ENCODE measurements around the gene FARP1. TPM values are rescaled to one million over a fixed set of nuclear protein-coding genes. Genes with fewer than 3 reads are reported as not detected.

Gene FARP1
- total RNA-seq, 1 donor from 2014 or later = 9.8 TPM

DNA sequence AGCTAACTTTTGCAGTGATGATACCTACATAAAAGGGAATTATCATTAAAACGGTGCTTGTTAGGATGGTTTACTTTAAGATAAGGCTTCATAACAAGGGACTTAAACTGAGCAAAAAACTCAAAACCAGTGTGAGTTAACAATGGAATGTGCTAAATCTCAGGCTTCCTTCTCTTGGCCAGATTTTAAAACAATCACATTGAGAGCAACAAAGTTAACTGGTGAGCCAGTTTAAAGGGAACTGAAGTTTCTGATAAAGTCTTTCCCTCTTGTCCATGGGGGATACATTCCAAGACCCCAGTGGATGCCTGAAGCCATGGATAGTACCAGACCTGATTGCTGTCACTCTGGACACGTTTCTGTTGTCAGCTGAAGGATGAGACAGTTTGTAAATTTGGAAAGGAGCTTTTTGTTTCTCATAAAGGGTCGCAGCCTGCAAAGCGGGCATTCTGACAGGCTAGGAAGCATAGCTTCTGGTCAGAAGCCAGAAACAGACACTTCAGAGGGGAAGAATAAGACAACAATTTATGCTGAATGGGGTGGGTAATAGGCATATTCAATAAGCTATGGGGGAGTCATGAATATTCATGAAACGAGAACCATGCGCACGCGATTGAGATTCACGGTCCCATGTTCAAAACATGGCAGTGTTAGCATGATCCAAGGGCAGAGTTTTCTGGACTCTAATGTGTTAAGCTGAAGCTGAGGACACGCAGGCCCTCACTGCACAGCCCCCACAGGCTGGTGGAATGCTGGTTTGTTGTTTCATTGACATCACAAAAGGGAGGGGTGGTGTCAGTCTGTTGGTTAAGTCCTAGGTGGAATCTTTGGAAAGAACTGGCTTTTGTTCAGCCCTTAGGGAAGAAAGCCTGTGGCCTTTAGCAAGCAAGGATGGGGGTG, 184.7 kb downstream of the FARP1 start:
- no peak for DNase-seq (ENCODE audit: low read depth in 2 of 2)

DNA sequence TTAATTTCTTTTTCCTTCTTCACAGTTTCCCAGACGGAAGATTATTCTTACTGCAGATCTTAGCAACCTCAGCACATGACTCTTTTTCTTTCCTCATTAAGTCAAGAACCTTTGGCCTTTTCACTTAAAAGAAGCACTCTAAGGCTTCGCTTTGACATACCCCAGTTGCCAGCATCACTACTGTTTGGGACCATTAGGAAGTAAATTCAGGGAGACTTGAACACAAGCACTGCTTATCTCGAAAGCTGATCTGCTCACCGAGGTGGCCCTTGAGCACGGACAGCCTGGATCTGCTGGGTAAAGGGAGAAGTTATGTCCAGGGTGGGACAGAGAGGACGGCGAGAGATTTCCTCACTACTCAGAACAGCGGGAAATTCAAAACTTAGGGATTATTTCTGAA, 185.6 kb downstream of the FARP1 start:
- no peak for DNase-seq (ENCODE audit: low read depth in 2 of 2)

DNA sequence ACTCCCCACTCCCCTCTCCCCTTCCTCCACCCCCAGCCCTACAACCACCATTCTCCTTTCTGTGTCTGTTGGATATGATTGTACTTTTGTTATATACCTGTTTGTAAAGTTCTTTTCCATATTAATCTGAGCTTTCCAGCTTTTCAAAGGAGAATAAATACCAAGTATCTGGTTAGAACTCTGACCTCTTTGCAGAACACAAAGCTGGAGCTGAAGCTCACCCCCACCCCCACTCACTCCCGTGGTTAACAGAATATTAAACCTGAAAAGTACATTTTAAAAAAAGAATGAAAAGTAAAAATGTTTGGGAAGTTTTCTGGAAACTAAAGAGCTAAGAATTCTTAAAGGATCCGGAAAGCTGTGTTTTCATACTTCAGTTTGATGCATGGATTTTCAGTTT, 189.3 kb downstream of the FARP1 start:
- DNase-seq (ENCODE audit: low read depth in 2 of 2) = no peak

DNA sequence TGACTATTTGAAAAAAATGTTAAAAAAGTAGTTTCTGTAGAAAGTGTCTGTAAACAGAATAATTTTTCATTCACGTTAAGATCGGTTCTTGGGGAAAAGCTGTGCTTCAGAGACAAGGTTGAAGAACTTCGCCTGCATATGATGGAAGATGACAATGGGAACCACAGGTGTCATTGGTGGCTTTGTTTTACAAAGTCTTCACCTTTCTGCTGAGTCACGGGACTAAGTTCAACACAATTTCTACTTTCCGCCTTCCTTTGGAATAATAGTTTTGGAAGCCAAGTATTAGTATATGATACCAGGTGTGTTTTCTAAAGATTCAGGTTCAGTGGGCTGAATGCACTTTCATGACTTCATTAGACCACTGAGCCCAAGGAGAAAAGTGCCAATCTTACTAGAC, 189.8 kb downstream of the FARP1 start:
- DNase-seq (ENCODE audit: low read depth in 2 of 2) = no peak

DNA sequence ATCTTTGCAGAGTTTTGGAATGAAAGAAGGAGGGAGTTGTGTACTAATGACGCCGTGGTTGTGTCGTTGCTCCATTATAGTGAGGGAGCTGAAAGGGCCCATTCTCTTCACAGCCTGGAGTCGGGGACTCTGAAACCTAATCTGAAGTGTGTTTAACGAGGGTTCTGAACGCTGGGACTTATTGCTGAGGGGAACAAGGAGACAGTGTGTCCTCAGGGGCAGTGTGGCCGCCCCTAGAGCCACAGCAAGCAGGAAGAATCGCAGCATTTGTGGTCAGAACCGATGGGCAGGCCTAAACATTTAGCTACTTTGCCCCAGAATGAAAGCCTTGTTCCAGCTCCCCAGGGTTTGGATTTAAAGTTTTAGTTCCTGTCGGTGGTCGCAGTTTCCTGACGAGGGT, 190.6 kb downstream of the FARP1 start:
- DNase-seq (ENCODE audit: low read depth in 2 of 2) = no peak

DNA sequence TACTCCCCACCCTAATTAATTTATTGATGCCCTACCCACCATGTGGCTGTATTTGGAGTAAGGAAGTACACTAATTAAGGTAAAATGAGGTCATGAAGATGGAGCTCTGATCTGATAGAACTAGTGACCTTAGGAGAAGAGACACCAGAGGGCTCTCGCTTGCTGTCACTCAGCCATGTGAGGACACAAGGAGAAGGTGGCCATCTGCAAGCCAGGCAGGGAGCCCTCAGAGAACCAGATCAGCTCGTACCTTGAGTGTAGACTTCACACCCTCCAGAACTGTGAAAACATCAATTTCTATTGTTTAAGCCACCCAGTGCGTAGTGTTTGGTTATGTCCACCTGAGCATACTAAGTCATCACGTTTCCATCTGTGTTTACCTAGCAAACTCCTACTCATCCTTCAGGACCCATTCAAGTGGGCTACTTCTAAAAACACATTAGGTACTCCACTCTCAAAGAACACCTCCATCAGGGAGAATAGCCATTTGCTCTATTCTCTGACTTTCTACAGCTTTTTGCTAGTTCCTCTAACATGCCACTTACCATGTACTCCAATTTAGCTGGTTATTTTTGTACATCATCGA, 191.8 kb downstream of the FARP1 start:
- DNase-seq (ENCODE audit: low read depth in 2 of 2) = no peak

DNA sequence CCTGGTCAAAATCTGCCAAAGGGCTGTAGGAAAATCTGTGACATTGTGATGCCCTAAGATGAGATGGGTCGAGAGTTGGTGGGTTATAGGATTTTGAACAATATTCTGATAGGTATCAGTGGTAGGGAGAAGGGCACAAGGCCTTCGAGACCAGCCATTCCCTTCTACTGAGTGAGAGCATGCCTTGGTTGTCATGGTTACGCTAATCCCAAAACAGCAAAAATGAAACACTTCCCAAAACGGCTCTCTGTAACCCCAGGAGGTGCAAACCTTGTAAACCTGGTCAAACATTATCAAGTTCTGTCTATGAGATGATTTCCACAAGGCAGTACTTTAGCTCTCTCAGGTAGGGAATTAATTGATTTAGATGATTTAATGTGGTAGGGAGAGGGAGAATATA, 192.8 kb downstream of the FARP1 start:
- no peak for DNase-seq (ENCODE audit: low read depth in 2 of 2)

DNA sequence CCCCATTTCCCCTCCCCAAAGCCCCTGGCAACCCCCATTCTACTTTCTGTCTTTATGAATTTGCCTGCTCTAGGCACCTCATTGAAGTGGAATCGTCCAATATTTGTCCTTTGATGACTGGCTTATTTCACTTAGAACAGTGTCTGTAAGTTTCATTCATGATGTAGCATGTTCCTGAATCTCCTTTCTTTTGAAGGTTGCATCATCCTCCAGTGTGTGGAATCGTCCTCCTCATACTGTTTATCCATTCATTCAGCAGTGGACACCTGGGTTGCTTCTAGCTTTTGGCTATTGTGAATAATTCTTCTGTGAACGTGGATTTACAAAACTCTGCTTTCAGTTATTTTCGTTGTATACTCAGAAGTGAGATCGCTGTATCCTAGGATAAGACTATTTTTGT, 195.4 kb downstream of the FARP1 start:
- DNase-seq (ENCODE audit: low read depth in 2 of 2) = no peak

DNA sequence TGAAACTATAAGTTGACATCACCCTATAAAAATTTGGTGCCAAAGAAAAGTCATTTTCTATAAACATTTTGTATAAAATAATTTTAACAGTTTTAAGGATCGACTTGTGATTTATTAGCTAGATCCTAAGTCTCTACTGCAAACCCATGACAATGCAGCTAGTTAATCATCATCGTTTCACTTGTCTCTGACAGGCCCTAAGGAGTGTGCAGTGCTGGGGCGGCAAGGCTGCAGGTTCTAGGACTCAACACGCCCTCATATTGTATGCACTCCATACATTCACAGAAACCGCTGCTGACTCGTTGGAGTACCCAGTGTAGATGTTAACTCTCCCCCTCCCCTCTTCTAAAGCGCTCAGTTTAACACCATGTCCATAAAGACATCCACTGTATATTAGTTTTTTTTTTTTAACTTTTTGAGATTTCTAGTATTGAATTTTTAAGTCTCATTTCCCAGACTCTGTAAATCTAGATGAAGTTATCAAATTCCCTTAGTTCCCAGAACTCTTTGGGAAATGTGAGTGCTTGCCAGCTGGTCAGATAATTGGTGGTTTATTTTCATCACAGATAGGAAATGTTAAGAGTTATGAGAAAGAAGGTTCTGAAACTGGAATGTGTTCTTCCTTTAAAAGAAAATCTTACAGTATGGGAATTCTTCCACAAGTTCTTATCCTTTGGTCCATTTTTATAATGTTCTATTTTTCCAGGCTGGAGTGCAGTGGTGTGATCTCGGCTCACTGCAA, 197.0 kb downstream of the FARP1 start:
- DNase-seq (ENCODE audit: low read depth in 2 of 2) = no peak

DNA sequence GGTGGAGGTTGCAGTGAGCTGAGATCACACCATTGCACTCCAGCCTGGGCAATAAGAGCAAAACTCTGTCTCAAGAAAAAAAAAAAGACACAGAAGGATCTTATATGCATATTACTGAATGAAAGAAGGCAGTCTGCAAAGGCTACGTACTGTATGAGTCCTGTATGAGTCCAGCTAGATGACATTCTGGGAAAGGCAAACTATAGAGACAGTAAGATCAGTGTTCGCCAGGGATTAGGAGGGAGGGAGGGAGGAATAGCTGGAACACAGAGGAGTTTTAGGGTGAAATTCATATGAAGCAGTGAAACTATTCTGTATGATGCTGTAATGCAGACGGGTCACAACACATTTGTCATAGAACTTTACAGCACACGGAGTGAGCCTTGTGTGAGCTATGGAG, 200.1 kb downstream of the FARP1 start:
- no peak for DNase-seq (ENCODE audit: low read depth in 2 of 2)

DNA sequence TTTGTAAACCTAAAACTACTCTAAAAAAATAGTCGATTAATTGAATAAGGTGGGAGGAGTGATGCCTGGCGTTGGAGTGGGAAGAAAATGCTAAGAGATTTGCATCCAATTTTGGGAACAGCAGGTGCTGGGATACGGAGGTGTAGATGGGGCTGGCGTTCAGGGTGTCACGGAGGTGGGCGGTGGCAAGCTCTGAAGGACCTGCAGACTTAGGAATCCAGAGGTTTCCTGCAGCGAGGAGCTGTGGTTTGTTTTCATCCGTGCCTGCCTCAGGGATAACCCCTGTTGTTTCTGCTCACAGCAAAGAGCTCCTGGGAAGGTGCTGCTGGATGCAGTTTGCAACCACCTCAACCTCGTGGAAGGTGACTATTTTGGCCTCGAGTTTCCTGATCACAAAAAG, 200.6 kb downstream of the FARP1 start:
- DNase-seq (ENCODE audit: low read depth in 2 of 2) = no peak

DNA sequence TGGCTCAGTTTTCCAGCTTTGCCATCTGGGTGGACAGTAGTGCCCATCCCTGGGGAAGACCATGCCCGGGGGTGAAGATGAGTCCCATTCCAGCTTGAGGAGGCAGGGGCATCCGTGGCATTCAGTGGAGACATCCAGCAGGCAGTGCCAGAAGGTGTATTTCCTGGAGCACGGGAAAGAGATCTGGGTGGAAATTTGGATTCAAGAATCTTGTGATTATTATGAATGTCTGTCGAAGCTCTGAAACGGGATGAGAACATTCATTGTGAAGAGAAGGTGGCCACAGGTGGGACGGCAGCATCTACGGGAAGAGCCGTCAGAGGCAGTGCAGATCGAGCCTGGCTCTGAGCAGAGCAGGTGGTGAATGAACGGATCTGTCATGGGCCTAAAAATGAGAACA, 201.5 kb downstream of the FARP1 start:
- no peak for DNase-seq (ENCODE audit: low read depth in 2 of 2)

DNA sequence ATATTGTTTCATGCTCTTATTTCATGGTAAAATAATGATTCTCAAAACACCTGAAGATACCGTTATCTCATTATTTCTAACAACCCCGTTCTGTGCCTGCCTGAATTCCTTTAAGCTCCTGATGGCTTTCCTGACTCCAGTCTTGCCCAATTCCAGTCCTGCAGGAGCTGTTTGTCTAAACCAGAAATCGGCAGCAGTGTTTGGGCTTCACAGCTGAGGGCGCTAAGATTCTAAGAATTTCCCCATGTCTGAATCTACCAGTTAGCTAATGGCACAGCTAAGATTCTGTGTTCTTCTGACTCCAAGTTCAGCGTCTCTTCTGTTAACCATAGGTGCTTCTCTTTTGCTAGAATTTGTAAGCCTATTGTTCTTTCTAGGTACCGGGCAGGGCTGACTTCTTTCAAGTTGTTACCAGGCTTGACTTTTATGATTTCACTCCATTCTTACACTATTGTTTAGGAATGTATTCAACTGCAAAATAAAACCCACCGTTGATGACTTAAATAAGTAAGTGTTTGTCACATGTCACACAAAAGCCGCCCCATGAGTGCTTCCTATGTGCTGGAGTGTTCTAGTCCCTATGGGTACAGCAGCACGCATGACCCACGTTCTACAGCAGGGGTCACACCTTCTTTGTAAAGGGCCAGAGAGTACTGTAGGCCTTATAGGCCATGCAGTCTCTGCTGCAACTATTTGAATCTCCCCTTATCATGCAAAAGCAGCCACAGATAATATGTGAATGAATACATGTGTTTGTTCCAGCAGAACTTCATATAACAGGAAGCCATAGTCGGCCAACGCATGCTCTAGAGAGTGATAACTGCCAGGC, 202.4 kb downstream of the FARP1 start:
- DNase-seq (ENCODE audit: low read depth in 2 of 2) = no peak

DNA sequence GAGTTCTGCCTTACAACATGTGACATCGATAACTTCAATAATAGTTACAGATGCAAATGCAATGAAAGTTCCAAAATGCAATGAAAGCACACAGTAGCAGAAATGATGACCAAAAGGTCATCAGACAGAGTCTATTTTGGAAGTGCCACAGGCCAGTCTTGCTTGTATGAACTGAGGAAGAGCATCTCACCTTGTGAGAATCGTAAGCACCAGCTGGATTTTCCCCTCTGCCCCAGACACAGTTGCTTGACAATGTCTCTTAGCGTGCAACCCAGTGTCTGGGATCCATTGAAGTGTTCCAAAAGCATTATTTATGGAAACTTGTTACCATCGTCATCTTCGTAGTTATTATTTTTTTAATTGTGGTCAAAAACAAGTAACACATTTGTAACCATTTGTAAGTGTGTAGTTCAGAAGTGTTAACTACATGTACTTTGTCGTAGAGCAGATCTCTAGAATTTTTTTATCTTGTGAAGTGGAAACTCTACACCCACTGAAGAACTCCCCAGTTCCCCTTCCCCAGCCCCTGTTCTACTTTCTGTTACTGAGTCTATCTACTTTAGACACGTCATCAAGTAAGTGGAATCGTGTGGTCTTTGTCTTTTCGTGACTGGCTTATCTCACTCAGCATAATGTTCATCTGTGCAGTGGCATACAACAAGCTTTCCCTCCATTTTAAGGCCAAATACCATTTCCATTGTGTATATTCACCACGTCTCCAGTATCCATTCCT, 204.2 kb downstream of the FARP1 start:
- no peak for DNase-seq (ENCODE audit: low read depth in 2 of 2)

DNA sequence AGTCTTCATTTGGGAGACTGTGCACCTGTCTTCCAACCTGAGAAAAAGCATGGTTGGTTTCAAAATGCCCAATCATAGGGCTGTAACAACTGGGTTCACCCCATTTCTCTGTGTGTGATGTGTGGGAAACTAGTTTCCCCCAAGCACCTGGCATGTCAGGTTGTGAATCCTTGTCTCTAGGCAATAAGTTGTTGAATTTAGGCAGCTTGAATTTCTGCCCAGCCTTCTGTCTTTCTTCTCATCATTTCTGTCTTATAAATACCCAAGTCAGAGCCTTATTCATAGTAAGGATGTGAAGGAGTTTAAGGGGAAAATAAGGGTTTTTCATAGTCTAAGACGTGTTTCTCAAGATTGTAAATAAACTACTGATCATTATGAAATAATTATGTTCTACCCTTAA, 204.9 kb downstream of the FARP1 start:
- no peak for DNase-seq (ENCODE audit: low read depth in 2 of 2)

DNA sequence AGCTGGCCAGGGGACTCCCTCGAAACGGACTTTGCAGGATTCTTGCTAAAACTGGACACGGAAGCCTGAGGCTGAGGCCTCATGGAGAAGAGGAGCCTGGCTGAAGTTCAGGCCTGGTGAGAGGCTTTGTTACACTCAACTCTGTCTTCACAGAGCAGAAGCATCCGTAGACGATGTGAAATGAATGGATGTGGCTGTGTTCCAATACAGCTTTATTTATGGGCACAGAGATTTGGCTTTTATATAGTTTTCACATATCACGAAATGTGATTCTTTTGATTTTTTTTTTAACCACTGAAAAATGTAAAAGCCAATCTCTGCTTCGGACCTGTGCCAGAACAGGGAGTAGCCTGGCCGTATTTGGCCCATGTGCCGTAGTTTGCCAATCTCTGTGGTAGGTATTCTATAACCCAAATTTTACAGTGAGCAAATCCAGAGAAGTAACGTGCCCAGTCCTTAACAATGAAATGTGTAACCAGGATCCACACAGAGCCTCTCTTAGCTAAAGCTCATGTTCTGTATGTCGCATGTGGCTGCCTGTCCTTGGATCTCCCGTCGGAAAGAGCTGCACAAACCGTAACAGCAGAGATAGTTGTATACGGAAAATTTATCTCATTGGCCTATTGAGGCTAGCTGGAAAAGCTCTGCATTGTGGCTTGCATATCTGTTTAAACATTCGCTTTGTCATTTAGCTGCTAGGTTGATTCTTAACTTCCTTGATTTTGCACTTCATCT, 205.7 kb downstream of the FARP1 start:
- no peak for DNase-seq (ENCODE audit: low read depth in 2 of 2)

DNA sequence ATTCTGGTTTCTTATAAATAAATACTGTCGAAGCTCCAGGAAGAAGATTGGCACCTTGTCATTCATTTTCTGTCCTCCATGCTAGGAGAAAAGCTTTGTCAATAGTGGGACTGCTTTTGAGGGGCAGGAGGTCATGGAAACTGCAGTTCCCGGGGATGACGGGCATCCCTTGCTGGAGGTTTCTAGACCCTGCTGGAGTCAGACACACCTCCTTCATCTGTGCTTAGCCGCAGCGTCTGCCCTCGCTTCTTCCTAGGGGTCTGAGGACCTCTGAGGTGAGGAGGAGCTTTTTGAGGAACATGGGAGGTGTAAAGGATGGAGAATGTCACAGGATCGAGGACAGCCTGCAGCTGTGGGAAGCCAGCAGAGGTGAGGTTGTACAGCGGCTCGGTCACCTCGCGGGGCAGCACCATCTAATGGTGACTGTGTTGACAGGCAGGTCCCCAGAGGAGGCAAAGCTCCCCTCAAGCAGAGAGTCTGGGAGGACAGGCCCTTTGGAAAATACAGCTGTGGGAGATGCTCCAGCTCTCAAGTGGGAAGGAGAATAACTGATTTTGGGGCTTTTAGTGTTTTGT, 206.9 kb downstream of the FARP1 start:
- DNase-seq (ENCODE audit: low read depth in 2 of 2) = peak; percentile 0 to 13

DNA sequence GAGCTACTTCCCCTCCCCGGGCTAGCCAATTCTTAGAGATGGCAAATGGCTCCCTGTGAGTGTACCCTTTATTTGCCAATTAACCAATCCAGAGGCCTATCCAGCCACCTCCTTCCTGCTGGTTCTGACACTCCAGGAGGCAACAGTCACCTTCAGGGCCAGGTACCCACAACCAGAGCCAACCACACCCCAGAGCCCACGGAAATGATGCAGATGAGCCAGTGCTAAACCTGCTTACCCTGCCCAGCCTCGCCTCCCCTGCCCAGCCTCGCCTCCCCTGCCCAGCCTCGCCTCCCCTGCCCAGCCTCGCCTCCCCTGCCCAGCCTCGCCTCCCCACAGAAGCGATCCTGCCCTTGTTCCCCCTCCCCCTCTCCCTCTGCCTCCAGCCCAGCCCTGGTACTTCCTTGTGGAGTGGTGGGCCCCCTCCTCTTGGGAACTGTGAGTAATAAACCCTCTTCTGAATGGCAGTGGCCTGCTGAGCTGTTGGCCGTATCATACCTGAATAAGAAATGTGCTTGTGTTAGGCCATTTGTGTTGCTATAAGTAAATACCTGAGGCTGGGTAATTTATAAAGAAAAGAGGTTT, 207.9 kb downstream of the FARP1 start:
- DNase-seq (ENCODE audit: low read depth in 2 of 2) = no peak

DNA sequence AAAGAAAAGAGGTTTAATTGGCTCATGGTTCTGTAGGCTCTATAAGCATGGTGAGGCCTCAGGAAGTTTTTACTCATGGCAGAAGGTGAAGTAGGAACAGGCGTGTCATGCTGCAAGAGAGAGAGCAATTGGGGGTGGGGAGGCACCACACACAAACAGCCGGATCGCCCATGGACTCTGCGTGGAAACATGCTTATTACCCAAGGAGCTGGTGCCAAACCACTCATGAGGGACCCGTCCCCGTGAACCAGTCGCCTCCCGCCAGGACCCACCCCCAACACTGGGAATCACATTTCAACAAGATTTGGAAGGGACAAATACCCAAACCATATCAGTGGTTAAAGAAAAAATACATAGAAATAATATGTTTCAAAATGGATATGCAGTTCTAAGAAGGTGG, 208.7 kb downstream of the FARP1 start:
- no peak for DNase-seq (ENCODE audit: low read depth in 2 of 2)

DNA sequence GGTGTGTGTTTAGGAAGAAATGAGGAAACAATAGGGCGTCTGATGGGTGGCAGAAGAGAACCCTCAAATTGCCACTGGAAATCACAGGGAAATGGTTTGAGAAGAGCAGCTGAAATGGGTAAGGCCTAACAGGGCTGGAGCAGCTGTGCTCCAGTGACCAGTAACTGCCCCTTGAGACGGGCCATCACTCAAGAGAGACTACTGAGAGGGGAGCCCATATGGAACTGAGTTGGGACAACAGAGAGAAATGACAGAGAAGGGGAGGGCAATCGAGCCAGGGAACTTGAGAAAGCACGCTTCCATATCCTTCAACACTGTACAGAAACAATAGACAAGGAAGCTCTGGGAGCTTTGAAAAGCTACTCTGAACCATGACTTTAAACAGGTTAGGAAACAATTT, 209.3 kb downstream of the FARP1 start:
- DNase-seq (ENCODE audit: low read depth in 2 of 2) = no peak
